Fibroblast of skin of left quadriceps (primary cell): ENCODE measurements around the gene ASB3.
"Not testable (repeated sequence)": the region's sequence is repeated elsewhere in the genome, so short reads cannot be mapped to it uniquely, and the experiment has no call there.

Source experiments
- DNase-seq, 2 experiments: peaks; one replicate each; pipeline ENCODE4 v3.0.0-alpha.2; 2013; ENCODE audit warnings: low read depth in 2 of 2

ASB3 gene

DNA sequence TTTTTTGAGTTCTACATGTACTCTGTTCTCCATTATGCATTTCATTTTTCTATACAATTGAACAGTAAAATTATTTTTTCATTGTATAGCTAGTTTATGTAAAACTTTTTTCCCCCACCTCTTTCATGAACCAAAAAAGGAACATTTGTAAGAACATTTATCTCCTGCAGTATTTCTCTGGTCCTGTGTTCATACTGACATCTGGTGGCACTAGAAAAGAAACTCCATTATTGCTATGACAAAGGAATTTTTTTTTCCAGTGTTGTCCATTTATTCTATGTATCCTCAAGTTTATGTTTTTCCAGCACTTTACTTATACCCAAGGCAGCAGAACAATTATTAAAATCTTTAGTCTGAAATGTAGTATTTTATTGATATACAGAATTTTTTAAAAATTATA is 46.6 kb downstream of the ASB3 start:
- peak; percentile 10 for DNase-seq

DNA sequence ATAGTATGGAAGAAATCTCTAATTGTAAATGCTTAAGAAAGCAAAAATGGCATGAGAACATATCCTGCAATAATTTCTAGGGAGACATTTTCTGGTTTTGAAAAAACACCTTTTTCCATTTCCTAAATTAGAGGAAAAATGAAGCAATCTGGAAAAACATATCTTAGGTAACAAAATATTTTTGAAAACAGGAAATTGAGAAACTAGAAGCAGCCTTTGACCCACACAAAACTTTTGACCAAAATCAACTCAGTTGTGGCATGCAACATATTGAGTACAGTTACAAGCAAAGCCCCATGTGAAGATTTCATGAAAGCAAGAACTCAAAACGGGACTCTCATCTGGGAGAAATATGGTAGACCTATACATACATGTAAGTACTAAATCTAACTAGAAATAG is 47.7 kb downstream of the ASB3 start:
- no peak for DNase-seq

DNA sequence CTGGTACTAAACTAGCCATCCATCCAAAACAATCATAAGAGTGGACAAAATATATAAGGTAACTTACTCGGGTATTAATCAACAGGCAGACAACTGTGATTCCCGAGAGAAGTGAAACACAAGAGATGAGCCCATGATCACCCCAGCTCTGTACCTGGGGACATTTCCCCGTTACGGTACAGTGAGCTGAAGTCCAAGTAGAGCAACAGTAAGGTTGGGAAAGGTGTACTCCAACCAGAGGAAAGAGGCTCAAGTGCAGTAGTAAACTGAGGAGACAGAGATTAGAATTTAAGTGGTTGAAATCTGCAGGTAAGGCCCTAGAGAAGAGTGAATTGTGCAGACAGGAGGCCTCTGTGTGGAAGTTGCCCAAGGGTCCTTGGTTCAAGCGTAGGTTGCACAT is 49.7 kb downstream of the ASB3 start:
- no peak for DNase-seq

DNA sequence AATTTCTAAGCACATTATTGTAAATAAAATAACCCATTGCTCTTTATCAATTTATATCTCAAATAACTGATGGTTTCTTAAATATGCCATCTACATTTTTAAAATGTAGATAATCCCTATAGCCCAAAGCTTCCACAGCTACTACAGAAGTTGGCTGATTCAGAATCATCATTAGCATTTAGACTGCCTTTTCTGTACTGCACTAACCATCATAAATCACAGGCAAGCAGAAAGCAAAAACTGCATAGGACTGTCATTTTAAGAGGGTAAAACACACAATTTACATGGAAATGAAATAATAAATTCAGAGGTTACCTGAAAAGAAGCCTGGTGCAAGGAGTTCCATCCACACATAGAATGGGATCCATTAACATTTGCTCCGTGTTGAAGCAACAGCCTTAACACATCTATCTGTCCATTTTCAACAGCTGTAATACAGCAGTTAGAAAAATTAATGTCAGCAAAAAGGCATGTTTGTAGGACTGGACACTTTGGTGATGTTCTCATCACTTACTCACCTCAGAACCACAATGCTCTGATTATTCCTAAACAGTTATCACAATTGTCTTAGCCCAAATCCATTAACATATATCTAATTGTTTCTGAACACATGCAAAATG is 57.5 kb downstream of the ASB3 start:
- DNase-seq, result no peak

DNA sequence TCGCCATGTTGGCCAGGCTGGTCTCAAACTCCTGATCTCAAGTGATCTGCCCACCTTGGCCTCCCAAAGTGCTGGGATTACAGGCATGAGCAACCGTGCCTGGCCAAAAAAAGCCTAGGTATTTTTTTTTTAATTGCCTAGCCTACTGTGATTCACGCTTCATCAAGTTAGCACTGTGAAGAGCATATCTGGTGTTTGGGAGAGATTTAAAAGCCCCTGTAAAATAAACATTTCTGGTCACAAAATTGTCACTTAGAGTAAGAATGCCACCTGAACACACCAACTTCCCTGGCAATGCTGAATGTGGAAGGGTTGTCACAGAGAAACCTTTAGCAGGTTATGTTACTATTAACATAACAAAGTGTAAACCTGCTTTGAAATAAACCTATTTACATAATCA is 58.8 kb downstream of the ASB3 start:
- no peak for DNase-seq

DNA sequence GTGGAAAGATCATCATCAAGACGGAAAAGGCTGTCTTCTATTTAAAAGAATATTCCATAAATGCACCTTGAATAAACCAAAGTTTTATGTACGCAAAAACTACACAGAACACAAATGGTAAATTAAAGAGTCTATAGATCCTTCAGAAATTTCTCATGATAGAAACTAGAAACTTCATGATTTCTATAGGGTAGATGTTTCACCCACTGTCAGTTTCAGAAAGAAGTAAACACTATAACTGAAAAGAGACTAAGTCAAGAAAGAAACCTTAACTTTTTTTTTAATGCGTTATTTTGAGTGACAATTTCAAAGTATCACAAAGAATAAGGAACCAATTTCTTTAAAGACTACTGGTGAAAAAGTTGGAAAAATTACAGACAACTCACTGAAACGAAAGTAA is 61.1 kb downstream of the ASB3 start:
- no peak for DNase-seq

DNA sequence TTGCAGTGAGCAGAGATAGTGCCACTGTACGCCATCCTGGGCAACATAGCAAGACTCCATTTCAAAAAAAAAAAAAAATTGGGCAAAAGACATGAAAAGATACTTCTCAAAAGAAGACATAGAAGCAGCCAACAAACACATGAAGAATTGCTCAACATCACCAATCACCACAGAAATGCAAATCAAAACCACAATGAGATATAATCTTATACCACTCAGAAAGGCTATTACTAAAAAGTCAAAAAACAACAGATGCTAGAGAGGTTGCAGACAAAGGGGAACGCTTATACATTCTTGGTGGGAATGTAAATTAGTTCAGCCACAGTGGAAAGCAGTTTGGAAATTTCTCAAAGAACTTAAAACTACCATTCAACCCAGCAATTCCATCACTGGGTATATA is 62.2 kb downstream of the ASB3 start:
- DNase-seq, result peak; percentile 43 to 48

DNA sequence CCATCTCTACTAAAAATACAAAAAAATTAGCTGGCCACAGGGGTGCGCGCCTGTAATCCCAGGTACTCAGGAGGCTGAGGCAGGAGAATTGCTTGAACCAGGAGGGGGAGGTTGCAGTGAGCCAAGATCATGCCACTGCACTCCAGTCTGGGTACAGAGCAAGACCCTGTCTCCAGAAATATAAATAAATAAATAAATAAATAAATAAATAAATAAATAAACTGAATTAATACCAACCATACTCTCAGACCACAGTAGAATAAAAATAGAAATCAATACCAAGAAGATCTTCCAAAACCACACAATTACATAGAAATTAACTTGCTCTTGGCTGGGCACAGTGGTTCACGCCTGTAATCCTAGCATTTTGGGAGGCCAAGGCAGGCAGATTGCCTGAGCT is 65.8 kb downstream of the ASB3 start:
- not testable (repeated sequence) for DNase-seq

DNA sequence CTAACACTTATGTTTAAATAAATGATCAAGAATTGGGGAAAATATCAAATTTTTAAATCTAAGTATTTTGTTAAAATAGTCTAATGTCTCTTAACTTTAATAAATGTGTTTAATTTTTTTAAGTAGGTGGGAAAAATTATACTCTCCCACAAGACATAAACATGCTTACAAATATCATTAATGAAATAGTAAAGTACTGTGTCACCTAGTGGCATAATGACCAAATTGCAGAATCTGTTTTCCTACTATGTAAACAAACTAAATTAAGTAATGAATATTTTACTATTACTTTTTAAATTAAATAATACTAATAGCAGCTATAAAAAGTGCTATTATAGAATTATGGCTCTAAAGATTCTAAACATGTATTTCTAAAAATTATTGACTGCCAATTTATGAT is 71.2 kb downstream of the ASB3 start:
- no peak for DNase-seq

DNA sequence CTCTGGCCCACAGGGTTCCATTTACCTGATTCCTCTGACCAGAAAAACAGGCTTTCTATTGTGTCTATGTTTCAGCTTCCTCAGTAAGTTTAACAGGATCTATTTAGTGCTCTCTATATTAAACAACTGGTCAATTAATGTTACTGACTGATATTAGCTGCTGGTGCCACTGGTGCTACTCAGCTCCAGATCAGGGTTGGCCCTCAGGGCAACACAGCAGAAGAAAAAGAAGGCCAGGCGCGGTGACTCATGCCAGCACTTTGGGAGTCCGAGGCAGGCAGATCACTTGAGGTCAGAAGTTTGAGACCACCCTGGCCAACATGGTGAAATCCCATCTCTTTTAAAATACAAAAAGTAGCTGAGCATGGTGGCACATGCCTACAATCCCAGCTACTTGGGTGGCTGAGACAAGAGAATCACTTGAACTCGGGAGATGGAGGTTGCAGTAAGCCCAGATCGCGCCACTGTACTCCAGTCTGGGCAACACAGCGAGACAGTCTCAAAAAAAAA is 75.4 kb downstream of the ASB3 start:
- no peak for DNase-seq

DNA sequence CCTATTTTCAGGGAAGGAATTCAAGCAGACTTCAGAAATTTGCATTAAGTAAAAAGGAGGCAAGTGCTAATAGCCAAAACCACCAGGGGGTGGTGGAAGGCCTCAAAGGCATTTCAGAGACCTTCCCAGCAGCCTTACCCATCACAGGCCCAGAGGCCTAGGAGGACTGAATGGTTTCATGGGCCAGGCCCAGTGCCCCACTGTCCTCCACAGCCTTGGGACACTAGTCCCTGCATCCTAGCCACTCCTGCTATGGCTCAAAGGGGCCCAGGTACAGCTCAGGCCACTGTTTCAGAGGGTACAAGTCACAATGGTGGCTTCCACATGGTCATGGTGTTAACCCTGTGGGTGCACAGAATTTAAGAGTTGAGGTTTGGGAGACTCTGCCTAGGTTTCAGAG is 77.8 kb downstream of the ASB3 start:
- DNase-seq, result no peak

DNA sequence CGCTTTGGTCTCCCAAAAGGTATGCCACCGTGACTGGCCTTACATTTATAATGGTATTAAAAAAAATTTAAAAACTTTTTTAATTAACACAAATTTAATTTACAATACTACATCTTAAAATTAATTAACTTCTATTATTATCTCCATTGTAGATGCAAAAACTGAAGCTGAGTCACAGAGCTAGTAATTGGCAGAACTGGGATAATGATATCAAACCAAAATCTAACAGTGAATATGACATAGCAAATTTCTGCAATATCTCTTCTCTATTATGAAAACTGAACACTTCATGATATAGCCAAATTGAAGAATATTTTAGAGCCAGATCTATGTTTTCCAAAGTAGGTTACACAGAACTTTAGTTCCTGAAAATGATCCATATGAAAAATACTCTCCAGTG is 85.5 kb downstream of the ASB3 start:
- DNase-seq, result no peak

DNA sequence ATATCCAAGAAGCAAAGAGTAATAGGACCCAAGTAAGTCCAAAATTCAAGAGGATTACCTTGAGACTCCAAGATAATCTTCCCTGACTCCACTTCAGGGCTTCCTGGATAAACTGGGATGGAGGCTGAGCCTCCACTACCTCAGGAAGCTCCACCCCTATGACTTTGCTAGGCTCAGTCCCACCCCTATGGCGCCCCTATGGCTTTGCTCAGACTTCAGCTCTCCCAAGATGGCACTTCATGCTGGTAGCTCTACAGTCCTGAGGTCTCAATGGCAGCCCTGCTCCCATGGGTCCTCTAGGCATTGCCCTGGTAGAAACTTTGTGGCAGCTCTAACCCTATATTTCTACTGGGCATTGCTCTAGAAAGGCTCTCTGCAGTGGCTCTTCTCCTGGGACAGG is 89.1 kb downstream of the ASB3 start:
- no peak for DNase-seq

DNA sequence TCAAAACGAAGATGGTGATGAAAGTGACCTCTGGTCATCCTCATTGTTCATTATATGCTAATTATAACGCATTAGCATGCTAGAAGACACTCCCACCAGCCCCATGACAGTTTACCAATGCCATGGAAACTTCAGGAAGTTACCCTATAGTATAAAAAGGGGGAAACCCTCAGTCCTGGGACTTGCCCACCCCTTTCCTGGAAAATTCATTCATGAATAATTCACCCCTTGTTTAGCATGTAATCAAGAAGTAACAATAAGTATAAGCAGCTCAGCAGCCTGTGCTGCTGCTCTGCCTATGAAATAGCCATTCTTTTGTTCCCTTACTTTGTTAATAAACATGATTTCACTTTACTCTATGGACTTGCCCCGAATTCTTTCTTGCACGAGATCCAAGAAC is 89.7 kb downstream of the ASB3 start:
- DNase-seq, result no peak

DNA sequence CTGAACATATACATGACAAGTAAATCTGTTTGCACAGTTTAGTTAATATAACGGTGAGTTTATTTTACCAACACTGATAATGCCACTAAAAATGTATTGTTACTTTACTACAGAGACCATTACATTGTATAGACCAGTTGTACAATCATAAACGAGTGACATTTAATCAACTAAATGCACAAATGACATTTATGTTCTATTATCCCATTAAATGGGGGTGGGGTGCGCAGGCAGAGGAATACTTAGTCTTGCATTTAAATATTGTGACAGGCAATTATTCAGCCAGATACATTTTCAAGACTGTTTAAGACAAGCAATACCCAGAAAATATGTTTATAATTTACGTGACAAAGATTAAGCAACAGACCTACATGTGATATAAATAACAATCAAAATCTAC is 91.2 kb downstream of the ASB3 start:
- no peak for DNase-seq

DNA sequence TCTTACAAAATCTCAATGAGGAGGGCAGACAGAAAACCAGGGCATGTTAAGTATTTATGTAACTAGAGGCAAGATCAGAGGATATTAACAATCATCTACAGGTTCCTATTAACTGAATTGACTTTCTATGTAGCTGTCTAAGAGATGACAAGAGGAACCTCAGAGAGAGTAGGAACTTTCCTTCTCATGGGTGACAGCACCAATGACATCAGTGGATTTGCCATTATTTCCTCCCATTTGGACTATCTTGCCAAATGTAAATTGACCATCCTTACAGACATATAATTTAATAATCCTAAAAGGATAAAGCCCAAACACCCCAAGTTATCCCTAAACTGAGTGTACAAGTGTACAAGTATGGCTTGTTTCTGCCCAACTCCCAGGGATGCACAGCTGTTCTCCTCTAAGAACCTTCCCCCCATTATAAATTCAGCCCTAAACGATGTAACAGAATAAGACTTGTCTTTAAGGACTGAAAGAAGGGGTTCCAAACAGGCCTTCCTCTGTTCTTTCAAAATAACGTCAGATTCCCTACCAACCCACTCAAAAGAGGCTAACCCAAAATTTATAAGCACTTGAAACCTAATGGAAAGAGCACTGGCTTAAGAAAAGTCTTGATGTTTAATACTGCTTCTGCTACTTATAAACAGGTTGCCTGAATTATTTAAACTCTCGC is 92.5 kb downstream of the ASB3 start:
- no peak for DNase-seq

DNA sequence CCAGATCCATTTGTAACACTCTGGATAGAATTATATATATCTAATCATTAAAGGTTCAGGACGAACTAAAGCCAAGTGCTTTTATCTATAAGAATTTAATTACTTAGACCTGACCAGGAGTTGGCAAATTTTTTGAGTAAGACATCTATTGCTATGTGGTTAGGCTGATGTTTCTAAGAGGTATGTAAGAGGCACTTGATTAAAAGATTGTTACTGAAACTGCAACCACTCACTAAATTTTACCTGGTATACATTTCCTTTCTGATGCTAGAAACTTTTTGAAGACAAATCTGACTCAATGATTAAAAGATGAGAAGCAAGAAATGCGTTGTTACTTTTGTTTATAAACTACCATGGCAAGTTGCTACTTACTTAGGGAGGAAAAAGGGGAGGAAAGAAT is 95.9 kb downstream of the ASB3 start:
- DNase-seq, result no peak

DNA sequence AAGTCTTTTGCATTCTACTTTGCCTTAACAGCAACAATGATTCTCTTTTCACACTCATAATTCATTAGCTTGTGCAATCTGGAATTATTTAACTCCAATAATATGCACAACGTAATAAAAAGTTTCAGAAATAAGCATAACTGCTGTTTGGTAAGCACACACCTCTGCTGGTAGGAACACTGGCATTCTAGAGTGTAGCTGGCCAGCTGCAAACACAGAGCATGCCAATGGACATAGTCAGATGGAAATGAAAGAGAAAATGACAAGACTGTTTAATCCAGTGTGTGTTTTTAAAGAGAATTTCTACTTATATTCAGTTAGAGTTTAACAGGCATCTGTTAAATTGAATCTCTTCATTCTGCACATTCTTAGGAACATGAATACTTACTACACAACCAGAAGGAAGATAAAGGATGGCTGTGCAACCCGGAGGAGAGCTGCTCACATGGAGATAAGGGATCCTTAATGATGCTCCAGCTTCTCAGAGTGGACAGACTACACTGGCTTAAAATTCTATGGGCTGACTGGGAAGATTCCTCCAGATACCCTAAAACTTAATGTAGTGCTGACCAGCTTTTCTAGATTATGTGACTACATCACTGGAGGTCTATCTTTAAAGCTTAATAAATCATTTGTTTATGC is 113.8 kb downstream of the ASB3 start:
- DNase-seq, result no peak

DNA sequence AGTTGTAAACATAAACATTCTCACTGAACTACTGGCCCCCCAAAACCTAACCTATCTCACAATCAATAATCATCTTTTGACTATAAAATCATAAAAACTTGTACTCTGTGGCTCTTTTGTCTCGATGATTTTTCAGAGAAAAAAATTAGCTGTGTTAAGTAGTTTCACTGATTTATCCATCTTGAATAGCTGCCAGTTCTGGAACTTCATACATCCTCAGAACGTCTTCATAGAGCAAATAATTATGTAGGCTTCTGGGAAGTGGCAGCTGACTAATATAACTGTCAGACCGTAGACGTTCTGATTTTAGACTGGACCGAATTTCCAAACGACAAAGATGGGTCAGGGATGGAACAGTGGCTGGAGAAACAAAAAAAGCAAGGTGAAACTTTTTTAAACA is 116.4 kb downstream of the ASB3 start:
- peak; percentile 26 to 28 for DNase-seq

DNA sequence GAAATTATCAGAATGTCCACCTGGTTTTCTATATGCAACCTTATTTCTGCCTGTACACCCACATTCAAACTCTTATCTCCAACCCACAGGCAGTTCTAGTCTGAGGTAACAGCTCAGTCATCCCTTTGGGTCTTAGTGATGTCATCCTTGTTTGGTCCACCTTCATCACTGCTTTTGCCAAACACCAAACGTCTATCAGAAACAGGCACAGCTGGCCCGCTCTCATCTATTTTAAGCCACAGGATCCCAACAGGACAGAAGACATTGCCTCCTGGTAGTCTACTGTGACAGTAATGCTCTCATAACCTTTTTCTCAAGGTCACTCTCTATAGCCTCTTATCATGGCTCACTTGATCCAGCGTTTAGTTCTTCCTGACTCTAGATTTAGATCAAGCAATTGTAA is 118.1 kb downstream of the ASB3 start:
- DNase-seq, result no peak

DNA sequence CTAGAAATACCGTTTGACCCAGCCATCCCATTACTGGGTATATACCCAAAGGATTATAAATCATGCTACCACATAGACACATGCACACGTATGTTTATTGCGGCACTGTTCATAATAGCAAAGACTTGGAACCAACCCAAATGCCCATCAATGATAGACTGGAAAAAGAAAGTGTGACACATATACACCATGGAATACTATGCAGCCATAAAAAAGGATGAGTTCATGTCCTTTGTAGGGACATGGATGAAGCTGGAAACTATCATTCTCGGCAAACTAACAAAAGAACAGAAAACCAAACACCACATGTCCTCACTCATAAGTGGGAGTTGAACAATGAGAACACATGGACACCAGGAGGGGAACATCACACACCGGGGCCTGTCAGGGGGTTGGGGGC is 119.6 kb downstream of the ASB3 start:
- not testable (repeated sequence) for DNase-seq

DNA sequence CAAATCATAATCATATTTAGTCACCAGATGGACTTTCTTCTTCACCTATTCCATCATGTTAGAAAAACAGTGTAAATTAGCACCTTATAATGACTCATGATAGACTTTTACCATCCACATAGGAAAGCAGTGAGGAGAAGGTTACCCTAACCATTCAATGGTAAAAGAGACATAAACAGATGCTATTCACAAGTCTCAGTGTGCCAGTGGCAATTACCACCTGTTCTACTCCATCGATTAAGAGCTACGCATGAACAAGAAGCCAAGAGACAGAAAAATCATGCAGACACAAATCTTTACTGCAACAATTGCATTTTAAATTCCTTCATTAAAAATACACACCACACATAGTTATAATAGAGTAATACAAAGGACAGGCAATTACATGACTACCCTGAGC is 125.9 kb downstream of the ASB3 start:
- DNase-seq, result no peak

DNA sequence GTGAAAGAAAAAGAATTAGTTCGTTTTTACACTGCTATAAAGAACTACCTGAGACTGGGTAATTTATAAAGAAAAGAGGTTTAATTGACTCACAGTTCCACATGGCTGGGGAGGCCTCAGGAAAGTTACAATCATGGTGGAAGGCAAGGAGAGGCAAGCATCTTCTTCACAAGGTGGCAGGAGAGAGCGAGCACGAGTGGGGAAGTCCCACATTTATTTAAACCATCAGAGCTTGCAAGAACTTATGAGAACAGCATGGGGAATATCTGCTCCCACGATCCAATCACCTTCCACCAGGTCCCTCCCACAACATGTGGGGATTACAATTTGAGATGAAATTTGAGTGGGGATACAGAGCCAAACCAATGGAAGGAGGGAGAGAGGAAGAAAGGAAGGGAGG is 128.3 kb downstream of the ASB3 start:
- not testable (repeated sequence) for DNase-seq
